NT2/D1 (cell line): ENCODE results near the gene PMM2.
"Not testable (repeated sequence)": the region's sequence is repeated elsewhere in the genome, so short reads cannot be mapped to it uniquely, and the experiment has no call there.

Experiments used
- DNase-seq: peaks from one replicate; pipeline ENCODE4 v3.0.0-alpha.2; 2011; ENCODE audit warnings: low read depth, low spot score
- H3K27me3 ChIP-seq: 2 replicates; pipeline ENCODE4 v1.6.0; 2011; ENCODE audit warnings: mild to moderate bottlenecking; ENCODE audit not compliant: insufficient read length, insufficient read depth
- H3K36me3 ChIP-seq: 2 replicates; pipeline ENCODE4 v1.6.1; 2011; ENCODE audit warnings: mild to moderate bottlenecking, low read length, mixed read lengths; ENCODE audit not compliant: insufficient read depth, insufficient read length
- H3K4me1 ChIP-seq: 2 replicates; pipeline ENCODE4 v1.5.1; 2011; ENCODE audit not compliant: insufficient read depth, insufficient read length
- H3K4me3 ChIP-seq: 2 replicates; pipeline ENCODE4 v1.5.1; 2011; ENCODE audit warnings: low read depth; ENCODE audit not compliant: insufficient read length
- H3K9ac ChIP-seq: 2 replicates; pipeline ENCODE4 v1.6.0; 2011; ENCODE audit warnings: low read depth; ENCODE audit not compliant: insufficient read length
- H3K9me3 ChIP-seq: 2 replicates; pipeline ENCODE4 v1.5.1; 2011; ENCODE audit warnings: mild to moderate bottlenecking, low read length; ENCODE audit not compliant: insufficient read depth
- SUZ12 ChIP-seq: IDR thresholded peaks from 2 replicates; pipeline ENCODE4 v1.6.1; 2011; ENCODE audit not compliant: insufficient read length, insufficient read depth; ENCODE audit errors: extremely low read depth
- YY1 ChIP-seq: IDR thresholded peaks from 2 replicates; pipeline ENCODE4 v1.6.1; 2011; ENCODE audit not compliant: insufficient read length, insufficient read depth
- ZNF274 ChIP-seq: IDR thresholded peaks from 2 replicates; pipeline ENCODE4 v1.6.1; 2011; ENCODE audit warnings: mild to moderate bottlenecking, low read depth, low read length

PMM2 gene

GRCh38 chr16:8831871-8832716, 34.5 kb downstream of the PMM2 start:
- Histone ChIP-seq H3K4me1 (peaks cover 14% of the 10 kb centered on the region), H3K9ac (peak overlapping the region; percentile 89), H3K27me3 (no peaks in the 10 kb centered on the region), H3K4me3 (no peak overlapping the region), H3K36me3 (peaks cover 33% of the 10 kb centered on the region), H3K9me3 (no peaks in the 10 kb centered on the region)
- DNase-seq = peak; percentile 98
- TF ChIP-seq ZNF274 (no peak), YY1 (no peak), SUZ12 (no peak)

- peaks cover 36% of the 10 kb centered on the region for H3K36me3 ChIP-seq
- peaks cover 14% of the 10 kb centered on the region for H3K4me1 ChIP-seq
- TF ChIP-seq SUZ12 (no peak), YY1 (no peak), ZNF274 (no peak)
- H3K27me3 ChIP-seq = no peaks in the 10 kb centered on the region
- DNase-seq = no peak
- H3K4me3 ChIP-seq = no peak overlapping the region
- H3K9ac ChIP-seq = peak overlapping the region; percentile 87
- no peaks in the 10 kb centered on the region for H3K9me3 ChIP-seq
Measured at GRCh38 chr16:8832717-8833105, 35.1 kb downstream of the PMM2 start.

- H3K4me3 ChIP-seq, H3K9me3 ChIP-seq, H3K9ac ChIP-seq, H3K27me3 ChIP-seq, DNase-seq, H3K4me1 ChIP-seq: not testable (repeated sequence)
- peaks cover 13% of the 10 kb centered on the region for H3K36me3 ChIP-seq
Measured at GRCh38 chr16:8836797-8837196, 39.2 kb downstream of the PMM2 start.

- H3K9me3 ChIP-seq, H3K4me1 ChIP-seq, H3K9ac ChIP-seq, DNase-seq, H3K36me3 ChIP-seq, H3K27me3 ChIP-seq, H3K4me3 ChIP-seq: not testable (repeated sequence)
Measured at GRCh38 chr16:8837594-8837993, 40.0 kb downstream of the PMM2 start.

GRCh38 chr16:8842016-8842415, 44.4 kb downstream of the PMM2 start:
- H3K36me3 ChIP-seq = peaks cover 22% of the 10 kb centered on the region
- not testable (repeated sequence) for DNase-seq, H3K9ac ChIP-seq, H3K4me3 ChIP-seq, H3K9me3 ChIP-seq, H3K27me3 ChIP-seq, H3K4me1 ChIP-seq

- DNase-seq, H3K9ac ChIP-seq, H3K4me3 ChIP-seq, H3K27me3 ChIP-seq, H3K9me3 ChIP-seq, H3K4me1 ChIP-seq: not testable (repeated sequence)
- peaks cover 30% of the 10 kb centered on the region for H3K36me3 ChIP-seq
Measured at GRCh38 chr16:8843296-8843695, 45.7 kb downstream of the PMM2 start.

GRCh38 chr16:8845699-8846298, 48.2 kb downstream of the PMM2 start:
- no peaks in the 10 kb centered on the region for H3K9me3 ChIP-seq
- H3K36me3 ChIP-seq = peaks cover 52% of the 10 kb centered on the region
- no peak for DNase-seq
- no peak overlapping the region for H3K4me3 ChIP-seq
- no peaks in the 10 kb centered on the region for H3K27me3 ChIP-seq
- no peak overlapping the region for H3K9ac ChIP-seq
- TF ChIP-seq ZNF274 (no peak), SUZ12 (no peak), YY1 (no peak)
- H3K4me1 ChIP-seq = peaks cover 16% of the 10 kb centered on the region

- H3K36me3 ChIP-seq = peaks cover 56% of the 10 kb centered on the region
- peaks cover 16% of the 10 kb centered on the region for H3K4me1 ChIP-seq
- TF ChIP-seq YY1 (no peak), ZNF274 (no peak), SUZ12 (no peak)
- no peak overlapping the region for H3K4me3 ChIP-seq
- no peak for DNase-seq
- no peaks in the 10 kb centered on the region for H3K9me3 ChIP-seq
- H3K27me3 ChIP-seq = no peaks in the 10 kb centered on the region
- no peak overlapping the region for H3K9ac ChIP-seq
Measured at GRCh38 chr16:8846401-8846932, 48.8 kb downstream of the PMM2 start.
